Vagina (tissue), 2 donors: Measurements from ENCODE around the gene PARD3.

Experiments used
- POLR2A ChIP-seq, 2 donors: fragments of 450-650 bp; IDR thresholded peaks; one replicate each; pipeline ENCODE4 v1.6.1; 2017; ENCODE audit warnings: antibody characterized with exemption in 2 of 2, mild to moderate bottlenecking in 2 of 2, moderate library complexity in 2 of 2
- TF ChIP-seq, protein P1 (sequence below), 3 experiments: fragments of 450-650 bp in 2 of 3; fragments of 200-600 bp in 1 of 3; sonication (generic) in 1 of 3; IDR thresholded peaks; one replicate each; pipeline ENCODE4 v1.5.1; 2017 to 2019; ENCODE audit warnings: antibody characterized with exemption in 3 of 3, mild to moderate bottlenecking in 2 of 3, moderate library complexity in 2 of 3

DNA sequence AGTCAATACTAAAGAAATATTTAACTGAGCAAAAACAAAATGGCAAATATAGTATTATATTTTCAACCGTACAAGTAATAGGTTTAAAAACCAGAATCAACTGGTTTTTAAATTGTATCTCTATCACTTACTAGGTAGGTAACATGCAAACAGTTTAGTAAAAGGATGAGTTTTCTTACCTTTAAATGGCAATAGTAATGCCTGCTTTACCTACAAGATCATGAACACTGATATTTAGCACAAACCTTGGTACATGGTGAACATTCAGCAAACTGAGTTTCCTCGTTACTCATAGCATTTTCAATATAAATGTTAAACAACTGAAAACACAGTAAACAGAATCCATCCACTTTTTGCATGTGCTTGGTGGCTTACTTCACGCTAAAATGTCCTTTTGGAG is 389.1 kb downstream of the PARD3 start:
- TF ChIP-seq POLR2A (IDR thresholded peaks at IDR 0.05): no peak
- TF ChIP-seq, protein P1, sequence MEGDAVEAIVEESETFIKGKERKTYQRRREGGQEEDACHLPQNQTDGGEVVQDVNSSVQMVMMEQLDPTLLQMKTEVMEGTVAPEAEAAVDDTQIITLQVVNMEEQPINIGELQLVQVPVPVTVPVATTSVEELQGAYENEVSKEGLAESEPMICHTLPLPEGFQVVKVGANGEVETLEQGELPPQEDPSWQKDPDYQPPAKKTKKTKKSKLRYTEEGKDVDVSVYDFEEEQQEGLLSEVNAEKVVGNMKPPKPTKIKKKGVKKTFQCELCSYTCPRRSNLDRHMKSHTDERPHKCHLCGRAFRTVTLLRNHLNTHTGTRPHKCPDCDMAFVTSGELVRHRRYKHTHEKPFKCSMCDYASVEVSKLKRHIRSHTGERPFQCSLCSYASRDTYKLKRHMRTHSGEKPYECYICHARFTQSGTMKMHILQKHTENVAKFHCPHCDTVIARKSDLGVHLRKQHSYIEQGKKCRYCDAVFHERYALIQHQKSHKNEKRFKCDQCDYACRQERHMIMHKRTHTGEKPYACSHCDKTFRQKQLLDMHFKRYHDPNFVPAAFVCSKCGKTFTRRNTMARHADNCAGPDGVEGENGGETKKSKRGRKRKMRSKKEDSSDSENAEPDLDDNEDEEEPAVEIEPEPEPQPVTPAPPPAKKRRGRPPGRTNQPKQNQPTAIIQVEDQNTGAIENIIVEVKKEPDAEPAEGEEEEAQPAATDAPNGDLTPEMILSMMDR (IDR thresholded peaks at IDR 0.05): no peak
